ENCODE results near the gene TNN.

The TNN gene

DNA sequence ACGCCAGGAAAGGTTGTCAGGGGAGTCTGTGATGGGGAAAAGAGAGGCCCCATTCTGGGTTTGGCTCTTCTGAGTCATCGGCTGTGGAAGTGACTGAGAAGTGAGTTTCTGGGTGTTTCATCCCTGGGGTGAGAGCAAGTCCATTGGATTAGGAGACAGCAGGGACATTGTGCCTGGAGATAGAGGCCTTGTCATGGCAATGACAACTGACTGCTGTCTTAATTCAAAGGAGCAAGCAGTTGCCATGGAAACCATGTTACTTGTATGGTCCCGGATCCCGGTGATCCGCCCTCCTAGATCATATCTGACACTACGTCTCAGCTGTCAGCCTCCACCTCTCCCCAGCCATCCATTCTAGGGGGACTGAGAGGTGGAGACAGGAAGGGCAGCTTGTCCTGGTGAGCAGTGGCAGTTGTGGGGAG lies 90.5 kb downstream of the TNN start:
- no peak overlapping the region for H3K27ac ChIP-seq

DNA sequence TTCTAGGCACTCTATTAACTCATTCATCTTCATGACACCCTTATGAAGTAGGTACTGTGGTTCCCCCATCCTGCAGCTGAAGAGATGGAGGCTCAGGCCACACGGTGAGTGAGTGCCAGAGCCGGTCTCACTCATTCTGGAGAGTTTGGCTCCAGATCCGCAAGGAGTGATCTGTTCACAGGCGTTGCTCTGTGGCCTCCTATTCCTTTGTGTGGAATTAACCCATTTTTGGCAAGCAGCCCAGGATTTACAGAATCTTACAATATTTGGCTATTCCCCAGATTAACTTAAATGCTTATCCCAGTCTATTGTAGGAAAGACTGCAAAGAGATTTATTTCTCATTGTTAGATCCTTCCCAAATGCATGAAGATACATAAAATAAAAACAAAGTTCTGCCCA lies 95.3 kb downstream of the TNN start:
- no peak overlapping the region for H3K27ac ChIP-seq
- TF ChIP-seq, protein P1, sequence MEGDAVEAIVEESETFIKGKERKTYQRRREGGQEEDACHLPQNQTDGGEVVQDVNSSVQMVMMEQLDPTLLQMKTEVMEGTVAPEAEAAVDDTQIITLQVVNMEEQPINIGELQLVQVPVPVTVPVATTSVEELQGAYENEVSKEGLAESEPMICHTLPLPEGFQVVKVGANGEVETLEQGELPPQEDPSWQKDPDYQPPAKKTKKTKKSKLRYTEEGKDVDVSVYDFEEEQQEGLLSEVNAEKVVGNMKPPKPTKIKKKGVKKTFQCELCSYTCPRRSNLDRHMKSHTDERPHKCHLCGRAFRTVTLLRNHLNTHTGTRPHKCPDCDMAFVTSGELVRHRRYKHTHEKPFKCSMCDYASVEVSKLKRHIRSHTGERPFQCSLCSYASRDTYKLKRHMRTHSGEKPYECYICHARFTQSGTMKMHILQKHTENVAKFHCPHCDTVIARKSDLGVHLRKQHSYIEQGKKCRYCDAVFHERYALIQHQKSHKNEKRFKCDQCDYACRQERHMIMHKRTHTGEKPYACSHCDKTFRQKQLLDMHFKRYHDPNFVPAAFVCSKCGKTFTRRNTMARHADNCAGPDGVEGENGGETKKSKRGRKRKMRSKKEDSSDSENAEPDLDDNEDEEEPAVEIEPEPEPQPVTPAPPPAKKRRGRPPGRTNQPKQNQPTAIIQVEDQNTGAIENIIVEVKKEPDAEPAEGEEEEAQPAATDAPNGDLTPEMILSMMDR (conservative IDR thresholded peaks at IDR 0.05) = no peak

More for the DNA sequence above, 90.5 kb downstream of the TNN start:
- TF ChIP-seq, protein P1 (conservative IDR thresholded peaks at IDR 0.05) = no peak

DNA sequence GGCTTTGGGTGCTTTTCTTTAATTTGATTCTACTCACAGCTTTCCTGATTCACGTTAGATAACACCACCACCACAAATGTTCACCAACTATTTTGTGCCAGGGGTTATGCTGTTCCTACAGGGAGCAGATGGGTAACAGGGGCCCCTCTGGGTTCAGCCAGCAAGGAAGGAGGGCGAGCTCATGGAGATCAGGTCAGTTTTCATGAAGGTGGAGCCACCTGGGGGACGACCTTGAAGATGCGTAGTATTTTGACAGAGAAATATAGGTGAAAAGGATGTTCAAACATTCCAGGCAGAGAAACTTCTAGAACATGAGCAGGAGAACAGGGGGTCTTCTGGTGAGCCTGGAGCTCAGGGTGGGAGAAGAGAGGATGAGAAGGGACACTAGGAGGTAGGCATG lies 96.1 kb downstream of the TNN start:
- TF ChIP-seq, protein P1 (conservative IDR thresholded peaks at IDR 0.05) = no peak
- H3K27ac ChIP-seq = no peak overlapping the region

DNA sequence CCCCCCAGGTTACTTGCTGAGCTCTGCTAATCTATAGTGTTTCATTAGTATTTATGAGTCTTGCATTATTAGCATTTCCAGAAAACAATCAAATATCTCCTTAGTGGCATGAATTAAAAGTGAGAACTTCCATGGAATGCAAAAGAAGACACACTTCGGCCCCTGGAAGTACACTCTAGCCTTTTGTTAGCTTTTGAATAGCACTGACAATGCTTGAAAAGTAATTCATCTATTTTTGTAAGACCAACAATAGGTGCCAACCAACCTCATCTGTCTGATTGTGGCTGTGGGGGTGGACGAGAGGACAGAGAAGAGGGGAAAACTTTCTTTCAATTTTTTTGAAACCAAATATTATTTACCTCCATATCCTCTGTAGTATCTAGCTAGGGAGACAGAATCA lies 97.1 kb downstream of the TNN start:
- TF ChIP-seq, protein P1 (conservative IDR thresholded peaks at IDR 0.05) = no peak
- H3K27ac ChIP-seq = no peak overlapping the region

DNA sequence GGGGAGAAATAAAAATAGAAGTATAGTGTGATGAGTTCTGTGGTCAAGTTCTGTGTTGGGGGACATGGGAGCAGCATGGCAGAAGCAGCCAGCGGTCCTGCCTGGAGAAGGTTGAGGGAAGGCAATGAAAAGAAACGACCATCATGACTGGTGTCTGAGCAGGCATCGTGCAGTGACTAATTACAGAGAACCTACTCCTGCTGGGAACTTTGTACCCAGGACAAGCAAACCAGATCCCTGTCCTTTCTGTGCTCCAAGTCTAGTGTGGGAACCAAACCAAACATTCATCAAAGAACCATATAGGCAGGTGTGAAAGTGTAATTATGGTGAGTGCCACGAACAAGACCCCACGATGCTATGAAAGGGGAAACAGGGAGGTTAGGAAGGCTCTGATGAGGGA lies 99.1 kb downstream of the TNN start:
- TF ChIP-seq, protein P1 (conservative IDR thresholded peaks at IDR 0.05) = no peak
- no peak overlapping the region for H3K27ac ChIP-seq

DNA sequence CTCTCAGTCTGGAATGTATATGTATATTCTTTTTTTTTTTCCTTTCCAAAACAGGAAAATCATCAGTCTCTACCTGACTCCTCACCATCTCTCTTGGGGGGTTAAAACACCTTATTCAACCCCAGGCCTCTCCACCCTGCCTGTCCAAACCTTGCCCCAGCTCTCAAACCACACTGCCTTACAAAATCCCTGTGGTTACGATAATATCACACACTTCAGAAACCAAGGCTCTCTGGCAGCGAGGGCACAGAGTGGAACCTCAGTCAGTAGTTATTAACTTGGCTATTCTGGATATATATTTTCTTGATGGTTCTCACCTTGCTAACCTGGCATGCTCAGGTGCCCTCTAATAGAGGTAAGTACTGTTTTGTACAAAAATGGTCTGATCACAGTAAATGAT lies 100.2 kb downstream of the TNN start:
- H3K27ac ChIP-seq = no peak overlapping the region
- TF ChIP-seq, protein P1 (conservative IDR thresholded peaks at IDR 0.05) = no peak

DNA sequence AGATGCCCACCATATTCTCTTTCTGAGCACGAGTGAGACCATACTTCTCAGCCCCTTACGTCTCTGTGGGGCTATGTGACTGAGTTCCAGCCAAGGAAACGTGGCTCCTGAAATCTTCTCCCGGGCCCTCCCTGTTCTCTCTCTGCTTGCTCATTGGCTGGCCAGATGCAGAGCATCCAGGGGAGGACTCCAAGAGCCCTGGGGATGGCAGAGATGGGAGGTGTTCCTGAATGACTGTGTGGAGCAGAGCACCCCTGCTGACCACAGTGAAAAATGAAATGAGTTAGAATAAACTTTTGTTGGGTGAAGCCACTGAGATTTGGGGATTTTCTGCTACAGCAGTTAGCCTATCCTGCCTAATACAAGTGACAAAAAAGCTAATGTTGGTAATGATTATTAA lies 101.1 kb downstream of the TNN start:
- TF ChIP-seq, protein P1 (conservative IDR thresholded peaks at IDR 0.05) = peak; percentile 11; the same call in 1 of the 2 replicates
- peak overlapping the region; percentile 37; the same call in 1 of the 2 replicates for H3K27ac ChIP-seq

Measured in VCaP (cell line).